Body of pancreas (tissue), 4 donors: ENCODE results near the gene USP9X.

Source experiments
- CTCF ChIP-seq, 7 experiments: fragments of 450-650 bp in 4 of 7; fragments of 200-600 bp in 3 of 7; sonication (generic) in 3 of 7; IDR thresholded peaks; one replicate each; pipeline ENCODE4 v1.5.1; 2016 to 2019; ENCODE audit warnings: antibody characterized with exemption in 7 of 7
- POLR2A ChIP-seq, 3 donors: fragments of 450-650 bp; IDR thresholded peaks; one replicate each; pipeline ENCODE4 v1.6.1; 2016; ENCODE audit warnings: antibody characterized with exemption in 3 of 3, mild to moderate bottlenecking in 2 of 3

GRCh38 chrX:41045960-41046567 is 39.2 kb upstream of the USP9X start:
- TF ChIP-seq POLR2A (IDR thresholded peaks at IDR 0.05) (no peak), CTCF (IDR thresholded peaks at IDR 0.05) (no peak)
